Measurements from ENCODE around the gene C1QTNF9. TPM values are rescaled to one million over a fixed set of nuclear protein-coding genes. Genes with fewer than 3 reads are reported as not detected.
A peak's percentile ranks its signal among the peaks of the same experiment; 100 is the strongest.

The C1QTNF9 gene
- total and polyA plus RNA-seq, 8 donors: 0.08 to 2.3 (median 0.31) TPM; not detected in 4

- H3K9me3 ChIP-seq: no peaks in the 10 kb centered on the region
- H3K36me3 ChIP-seq: peaks cover 0 to 30% (median 14%) of the 10 kb centered on the region in 4 donors
- no peak overlapping the region for H3K27ac ChIP-seq
- peaks cover 3 to 50% (median 28%) of the 10 kb centered on the region in 4 donors for H3K4me1 ChIP-seq
- TF ChIP-seq CTCF (IDR thresholded peaks at IDR 0.05): no peak
- no peak for TF ChIP-seq EP300 (IDR thresholded peaks at IDR 0.05)
- no peak for TF ChIP-seq POLR2AphosphoS5 (IDR thresholded peaks at IDR 0.05)
- TF ChIP-seq POLR2A (IDR thresholded peaks at IDR 0.05): no peak
- H3K4me3 ChIP-seq: no peak overlapping the region
- intact Hi-C loops (cut with DNase I; ENCODE audit: low total_unique reads): no loop called here
- WGBS, 5 donors: 91 to 95% (median 94%) methylated on average over 6 of the region's 6 CpGs
- no peaks in the 10 kb centered on the region for H3K27me3 ChIP-seq
- DNase-seq: no peak
Measured at GRCh38 chr13:24277761-24278160, 31.6 kb upstream of the C1QTNF9 start.

GRCh38 chr13:24279327-24280110 lies 29.9 kb upstream of the C1QTNF9 start:
- H3K27me3 ChIP-seq: no peaks in the 10 kb centered on the region
- H3K27ac ChIP-seq: no peak overlapping the region
- WGBS, 5 donors: 85 to 93% (median 90%) methylated on average over 8 of the region's 8 CpGs
- H3K36me3 ChIP-seq: peaks cover 0 to 48% (median 31%) of the 10 kb centered on the region in 4 donors
- peaks cover 0 to 35% (median 19%) of the 10 kb centered on the region in 4 donors for H3K4me1 ChIP-seq
- H3K4me3 ChIP-seq: no peak overlapping the region
- no peaks in the 10 kb centered on the region for H3K9me3 ChIP-seq
- DNase-seq: peak in 1 of 2 donors; percentile 22
- TF ChIP-seq EP300 (IDR thresholded peaks at IDR 0.05) (no peak), POLR2A (IDR thresholded peaks at IDR 0.05) (no peak), POLR2AphosphoS5 (IDR thresholded peaks at IDR 0.05) (no peak), CTCF (IDR thresholded peaks at IDR 0.05) (no peak)
- intact Hi-C loops (cut with DNase I; ENCODE audit: low total_unique reads): no loop called here

- intact Hi-C loops (cut with DNase I; ENCODE audit: low total_unique reads): no loop called here
- no peak for TF ChIP-seq EP300 (IDR thresholded peaks at IDR 0.05)
- no peak for TF ChIP-seq POLR2AphosphoS5 (IDR thresholded peaks at IDR 0.05)
- TF ChIP-seq POLR2A (IDR thresholded peaks at IDR 0.05): no peak
- no peak for TF ChIP-seq CTCF (IDR thresholded peaks at IDR 0.05)
- peak in 1 of 2 donors; percentile 23 for DNase-seq
Measured at GRCh38 chr13:24280720-24281119, 28.7 kb upstream of the C1QTNF9 start.

GRCh38 chr13:24281188-24282008 lies 28.0 kb upstream of the C1QTNF9 start:
- Histone ChIP-seq H3K36me3 (peaks cover 15 to 67% (median 49%) of the 10 kb centered on the region in 4 donors), H3K27ac (no peak overlapping the region), H3K4me3 (no peak overlapping the region), H3K4me1 (peaks cover 0 to 24% (median 11%) of the 10 kb centered on the region in 4 donors), H3K9me3 (no peaks in the 10 kb centered on the region), H3K27me3 (no peaks in the 10 kb centered on the region)
- intact Hi-C loops (cut with DNase I; ENCODE audit: low total_unique reads): no loop called here
- TF ChIP-seq POLR2AphosphoS5 (IDR thresholded peaks at IDR 0.05): no peak
- no peak for TF ChIP-seq CTCF (IDR thresholded peaks at IDR 0.05)
- no peak for TF ChIP-seq EP300 (IDR thresholded peaks at IDR 0.05)
- TF ChIP-seq POLR2A (IDR thresholded peaks at IDR 0.05): no peak
- WGBS, 5 donors: 87 to 98% (median 94%) methylated on average over 14 to 18 of the region's 18 CpGs
- peak in 1 of 2 donors; percentile 22 for DNase-seq

More at GRCh38 chr13:24280720-24281119, 28.7 kb upstream of the C1QTNF9 start:
- Histone ChIP-seq H3K27ac (no peak overlapping the region), H3K4me3 (no peak overlapping the region), H3K4me1 (peaks cover 0 to 26% (median 11%) of the 10 kb centered on the region in 4 donors), H3K36me3 (peaks cover 8 to 60% (median 43%) of the 10 kb centered on the region in 4 donors), H3K9me3 (no peaks in the 10 kb centered on the region), H3K27me3 (no peaks in the 10 kb centered on the region)
- 79 to 93% (median 85%) methylated on average over 7 of the region's 7 CpGs for WGBS, 5 donors
